HL-60 (cell line): ENCODE data around the gene ACOXL.

Experiments used
- DNase-seq, 2 experiments: peaks; one replicate each; pipeline ENCODE4 v3.0.0-alpha.2; 2010 to 2020; ENCODE audit warnings: low read depth in 1 of 2, low spot score in 1 of 2
- H3K27ac ChIP-seq: fragments of 250-450 bp; sonication (Bioruptor Pico); replicated peaks from 2 replicates; pipeline ENCODE4 v1.5.1; 2020; ENCODE audit warnings: mild to moderate bottlenecking, moderate library complexity
- H3K27me3 ChIP-seq: fragments of 250-450 bp; sonication (Bioruptor Pico); 2 replicates; pipeline ENCODE4 v1.5.1; 2021; ENCODE audit warnings: mild to moderate bottlenecking, moderate library complexity; ENCODE audit not compliant: insufficient read depth, poor library complexity, severe bottlenecking
- H3K4me3 ChIP-seq: replicated peaks from 2 replicates; pipeline ENCODE4 v1.5.1; 2011; ENCODE audit warnings: mild to moderate bottlenecking, control low read depth, low read length; ENCODE audit not compliant: insufficient read depth
- CTCF ChIP-seq: IDR thresholded peaks from one replicate; pipeline ENCODE4 v1.5.1; 2011; ENCODE audit warnings: low read length, control low read depth, inconsistent platforms; ENCODE audit not compliant: insufficient read depth
- GABPA ChIP-seq: IDR thresholded peaks from 2 replicates; pipeline ENCODE4 v1.6.1; 2012; ENCODE audit warnings: low read depth
- POLR2AphosphoS5 ChIP-seq: IDR thresholded peaks from 2 replicates; pipeline ENCODE4 v1.6.1; 2012; ENCODE audit warnings: low read depth
- REST ChIP-seq: IDR thresholded peaks from 2 replicates; pipeline ENCODE4 v1.6.1; 2012; ENCODE audit warnings: low read depth; ENCODE audit not compliant: insufficient replicate concordance
- SPI1 ChIP-seq: IDR thresholded peaks from 2 replicates; pipeline ENCODE4 v1.6.1; 2012; ENCODE audit warnings: low read depth, mild to moderate bottlenecking, borderline replicate concordance

Gene ACOXL

GRCh38 chr2:111117598-111118480, 385.5 kb downstream of the ACOXL start:
- Histone ChIP-seq H3K27ac (no peak overlapping the region), H3K4me3 (peak overlapping the region; percentile 51), H3K27me3 (no peaks in the 10 kb centered on the region)
- peak in 1 of 2 experiments; percentile 63 for DNase-seq
- TF ChIP-seq SPI1 (peak; percentile 72), CTCF (no peak), REST (no peak), POLR2AphosphoS5 (no peak), GABPA (no peak)

- no peak for TF ChIP-seq GABPA
- TF ChIP-seq SPI1 = no peak
- TF ChIP-seq POLR2AphosphoS5 = no peak
- no peak for TF ChIP-seq REST
- TF ChIP-seq CTCF = no peak
- Histone ChIP-seq H3K27ac (no peak overlapping the region), H3K27me3 (no peaks in the 10 kb centered on the region), H3K4me3 (peak overlapping the region; percentile 51)
- DNase-seq = no peak
Measured at GRCh38 chr2:111118481-111118980, 386.2 kb downstream of the ACOXL start.

GRCh38 chr2:111118981-111119821, 386.8 kb downstream of the ACOXL start:
- TF ChIP-seq POLR2AphosphoS5 (no peak), GABPA (no peak), SPI1 (no peak), CTCF (no peak), REST (no peak)
- Histone ChIP-seq H3K4me3 (no peak overlapping the region), H3K27me3 (no peaks in the 10 kb centered on the region), H3K27ac (no peak overlapping the region)
- no peak for DNase-seq
